AG09319 (cell line): ENCODE results near the gene RAPGEF1.
"Not testable (repeated sequence)": the region's sequence is repeated elsewhere in the genome, so short reads cannot be mapped to it uniquely, and the experiment has no call there.

ENCODE experiments used
- DNase-seq: peaks from one replicate; pipeline ENCODE4 v3.0.0-alpha.2; 2010; ENCODE audit warnings: low read depth; ENCODE audit errors: extremely low read depth
- TF ChIP-seq, protein P1 (sequence below): IDR thresholded peaks from 2 replicates; pipeline ENCODE4 v1.5.1; 2011; ENCODE audit warnings: low read depth, mild to moderate bottlenecking, inconsistent platforms, low read length, moderate library complexity

The RAPGEF1 gene

DNA sequence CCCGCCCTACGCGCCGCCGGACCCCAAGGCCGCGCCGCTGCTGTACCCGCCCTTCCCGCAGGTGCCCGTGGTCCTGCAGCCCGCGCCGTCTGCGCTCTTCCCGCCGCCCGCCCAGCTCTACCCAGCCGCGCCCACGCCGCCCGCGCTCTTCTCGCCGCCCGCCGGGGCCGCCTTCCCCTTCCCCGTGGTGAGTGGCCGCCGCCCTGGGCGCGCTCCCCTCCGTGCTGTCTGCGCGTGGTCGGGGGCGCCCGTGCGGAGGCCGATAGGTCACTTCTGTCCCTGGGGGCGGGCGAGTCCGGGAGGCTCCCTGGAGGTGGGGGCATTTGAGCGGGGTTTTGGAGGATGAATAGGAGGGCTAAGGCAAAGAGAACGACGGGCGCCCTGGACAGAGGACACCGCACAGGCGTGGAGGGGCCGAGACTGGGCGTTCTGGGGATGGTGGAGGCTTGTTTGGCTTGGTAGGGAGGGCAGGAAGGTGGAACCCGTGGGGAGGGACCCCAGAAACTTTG, 185.0 kb downstream of the RAPGEF1 start:
- TF ChIP-seq, protein P1, sequence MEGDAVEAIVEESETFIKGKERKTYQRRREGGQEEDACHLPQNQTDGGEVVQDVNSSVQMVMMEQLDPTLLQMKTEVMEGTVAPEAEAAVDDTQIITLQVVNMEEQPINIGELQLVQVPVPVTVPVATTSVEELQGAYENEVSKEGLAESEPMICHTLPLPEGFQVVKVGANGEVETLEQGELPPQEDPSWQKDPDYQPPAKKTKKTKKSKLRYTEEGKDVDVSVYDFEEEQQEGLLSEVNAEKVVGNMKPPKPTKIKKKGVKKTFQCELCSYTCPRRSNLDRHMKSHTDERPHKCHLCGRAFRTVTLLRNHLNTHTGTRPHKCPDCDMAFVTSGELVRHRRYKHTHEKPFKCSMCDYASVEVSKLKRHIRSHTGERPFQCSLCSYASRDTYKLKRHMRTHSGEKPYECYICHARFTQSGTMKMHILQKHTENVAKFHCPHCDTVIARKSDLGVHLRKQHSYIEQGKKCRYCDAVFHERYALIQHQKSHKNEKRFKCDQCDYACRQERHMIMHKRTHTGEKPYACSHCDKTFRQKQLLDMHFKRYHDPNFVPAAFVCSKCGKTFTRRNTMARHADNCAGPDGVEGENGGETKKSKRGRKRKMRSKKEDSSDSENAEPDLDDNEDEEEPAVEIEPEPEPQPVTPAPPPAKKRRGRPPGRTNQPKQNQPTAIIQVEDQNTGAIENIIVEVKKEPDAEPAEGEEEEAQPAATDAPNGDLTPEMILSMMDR: no peak

DNA sequence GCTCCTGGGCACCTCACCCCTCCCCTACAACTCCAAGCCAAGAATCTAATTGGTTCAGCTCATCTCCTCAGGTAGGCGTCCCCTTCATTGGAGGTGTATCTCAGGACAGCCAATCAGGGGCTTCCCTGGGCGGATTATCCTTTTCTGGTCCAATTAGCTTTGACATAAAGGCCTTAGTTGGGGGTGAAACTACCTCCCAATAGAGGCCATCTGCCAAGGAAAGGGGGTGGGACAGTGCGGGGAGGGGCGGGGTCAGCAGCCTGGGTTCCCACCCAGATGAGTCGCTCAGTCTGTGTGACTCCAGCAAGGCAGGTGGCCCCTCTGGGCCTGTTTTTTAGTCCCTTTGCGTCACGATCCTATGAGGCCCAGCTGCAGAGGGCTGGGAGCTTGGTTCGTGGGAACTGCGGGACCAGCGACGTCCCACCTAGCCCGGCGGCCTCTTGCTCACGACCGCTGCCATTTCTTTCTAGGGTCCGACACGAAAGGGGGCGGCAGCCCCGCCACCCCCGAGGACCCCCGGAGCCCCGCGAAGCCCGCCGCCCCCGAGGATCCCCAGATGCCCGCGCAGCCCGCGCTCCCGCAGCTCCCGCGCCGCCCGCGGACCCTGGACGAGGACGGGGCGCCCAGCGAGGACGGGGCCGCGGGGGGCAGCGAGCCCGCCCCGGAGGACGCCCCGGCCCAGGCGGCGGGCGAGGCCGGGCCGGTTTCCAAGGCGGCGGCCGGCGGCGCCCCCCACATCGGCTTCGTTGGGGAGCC, 185.6 kb downstream of the RAPGEF1 start:
- DNase-seq: no peak
- TF ChIP-seq, protein P1: no peak

More for the DNA sequence above, 185.0 kb downstream of the RAPGEF1 start:
- DNase-seq: no peak

GRCh38 chr9:131552030-131552429, 187.8 kb downstream of the RAPGEF1 start:
- no peak for DNase-seq

DNA sequence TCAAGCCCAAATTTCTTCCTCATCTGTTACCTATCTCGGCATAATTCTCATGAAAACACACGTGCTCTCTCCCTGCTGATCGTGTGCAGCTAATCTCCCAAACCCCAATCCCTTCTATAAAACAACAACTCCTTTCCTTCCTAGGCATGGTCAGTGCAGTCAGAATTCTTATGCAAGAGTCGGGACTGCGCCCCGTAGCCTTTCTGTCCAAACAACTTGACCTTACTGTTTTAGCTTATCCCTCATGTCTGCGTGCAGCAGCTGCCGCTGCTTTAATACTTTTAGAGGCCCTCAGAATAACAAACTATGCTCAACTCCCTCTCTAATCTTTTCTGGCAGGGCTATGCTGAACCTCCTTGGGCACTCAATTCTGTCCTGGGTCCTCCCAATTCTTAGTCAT, 189.4 kb downstream of the RAPGEF1 start:
- not testable (repeated sequence) for DNase-seq

More at GRCh38 chr9:131552030-131552429, 187.8 kb downstream of the RAPGEF1 start:
- TF ChIP-seq, protein P1: no peak

DNA sequence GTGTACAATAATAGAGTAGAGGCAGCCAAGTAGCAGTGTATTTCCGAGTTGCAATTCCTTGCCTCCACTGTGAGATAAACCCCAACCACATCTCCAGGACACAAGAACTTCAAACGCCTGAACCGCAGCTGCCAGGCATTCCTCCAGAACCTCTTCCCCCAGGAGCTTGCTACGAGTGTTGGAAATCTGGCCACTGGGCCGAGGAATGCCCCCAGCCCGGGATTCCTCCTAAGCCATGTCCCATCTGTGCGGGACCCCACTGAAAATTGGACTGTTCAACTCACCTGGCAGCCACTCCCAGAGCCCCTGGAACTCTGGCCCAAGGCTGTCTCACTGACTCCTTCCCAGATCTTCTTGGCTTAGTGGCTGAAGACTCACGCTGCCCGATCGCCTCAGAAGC, 190.7 kb downstream of the RAPGEF1 start:
- DNase-seq: not testable (repeated sequence)

- TF ChIP-seq, protein P1: no peak; the same call in 1 of the 2 replicates
- no peak for DNase-seq
These were observed 193.4 kb downstream of the RAPGEF1 start for GRCh38 chr9:131546336-131547084.

DNA sequence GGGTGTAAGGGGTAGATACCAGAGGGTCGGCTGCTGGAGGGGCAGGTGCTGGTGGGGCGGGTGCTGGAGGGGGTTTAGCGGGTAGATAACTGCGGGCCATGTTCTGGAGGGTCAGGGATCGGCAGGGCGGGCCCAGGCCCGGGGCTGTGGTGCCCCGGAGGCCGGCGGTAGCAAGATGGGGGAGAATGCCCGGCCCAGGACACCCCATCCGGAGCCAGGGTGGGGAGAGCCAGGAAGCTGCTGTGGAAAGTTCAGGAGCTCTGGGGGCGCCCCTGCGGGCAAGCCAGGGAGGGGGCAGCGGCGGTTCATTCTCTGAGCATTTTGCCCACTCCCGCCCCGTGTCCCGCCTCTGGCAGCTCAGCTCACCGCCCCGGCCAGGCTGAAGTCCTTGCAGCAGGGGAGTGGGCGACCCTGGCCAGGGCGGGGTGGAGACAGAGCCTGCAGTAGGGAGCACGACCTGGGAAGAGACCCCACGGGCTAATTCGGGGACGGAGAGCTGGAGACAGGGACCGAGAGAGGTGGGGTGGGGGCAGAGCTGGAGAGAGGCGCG, 194.0 kb downstream of the RAPGEF1 start:
- TF ChIP-seq, protein P1: no peak
- no peak for DNase-seq

DNA sequence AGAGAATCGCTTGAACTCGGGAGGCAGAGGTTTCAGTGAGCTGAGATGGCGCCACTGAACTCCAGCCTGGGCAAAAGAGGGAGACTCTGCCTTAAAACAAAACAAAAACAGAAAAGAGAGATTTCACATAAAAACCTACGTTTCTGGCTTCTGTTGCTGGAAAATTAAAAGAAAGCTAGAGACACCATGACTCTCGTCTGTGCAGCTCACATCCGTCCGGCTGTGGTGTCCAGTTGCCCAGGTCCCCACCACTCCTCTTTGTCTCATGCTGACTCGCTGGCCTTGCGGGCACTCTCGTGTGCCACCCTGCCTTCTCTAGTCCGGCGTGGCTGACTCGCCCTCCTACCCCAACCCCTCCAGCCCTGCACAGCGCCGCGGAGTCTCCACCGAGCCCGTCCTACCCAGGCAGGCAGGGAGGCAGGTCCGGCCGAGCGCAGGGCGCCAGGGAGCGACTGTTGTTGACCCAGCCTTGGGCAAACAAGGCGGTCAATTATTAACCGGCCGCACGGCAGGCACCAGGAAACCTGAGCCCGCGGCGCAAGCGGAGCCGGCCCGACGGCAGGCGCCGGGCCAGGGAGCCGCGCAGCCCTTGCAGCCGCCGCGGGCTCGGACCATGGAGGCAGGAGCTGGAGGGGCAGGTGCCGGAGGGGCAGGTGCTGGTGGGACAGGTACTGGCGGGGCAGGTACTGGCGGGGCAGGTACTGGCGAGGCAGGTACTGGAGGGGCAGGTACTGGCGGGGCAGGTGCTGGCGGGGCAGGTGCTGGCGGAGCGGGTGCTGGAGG, 194.7 kb downstream of the RAPGEF1 start, which contains the start of gene PRRT1B:
Gene PRRT1B (plus strand): TSS at position 521 of the 783 bp plus-strand sequence. CDS start 93 bp downstream, at position 614.
- TF ChIP-seq, protein P1: no peak
- DNase-seq: no peak
